LNCAP (cell line): ENCODE measurements around the gene ARSD.

Experiments
- TF ChIP-seq, protein P1 (sequence below): fragments of 450-650 bp; IDR thresholded peaks from 2 replicates; pipeline ENCODE4 v1.5.1; 2017; ENCODE audit warnings: mild to moderate bottlenecking

ARSD gene

DNA sequence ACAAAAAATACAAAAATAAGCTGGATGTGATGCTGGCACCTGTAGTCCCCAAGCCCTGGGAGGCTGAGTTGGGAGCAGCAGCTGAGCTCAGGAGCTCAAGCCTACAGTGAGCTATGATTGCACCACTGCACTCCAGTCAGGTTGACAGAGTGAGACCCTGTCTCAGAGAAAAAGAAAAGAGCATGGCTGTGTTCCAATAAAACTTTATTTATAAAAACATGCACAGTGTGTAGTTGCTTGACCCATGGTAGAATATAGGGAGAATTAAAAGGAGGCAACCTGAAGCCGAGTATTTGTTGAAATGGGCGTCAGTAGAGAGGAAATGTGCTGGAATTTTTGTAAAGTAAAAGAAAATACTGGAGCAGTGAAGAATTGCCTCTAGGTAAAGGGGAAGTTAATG lies 73.4 kb downstream of the ARSD start:
- TF ChIP-seq, protein P1, sequence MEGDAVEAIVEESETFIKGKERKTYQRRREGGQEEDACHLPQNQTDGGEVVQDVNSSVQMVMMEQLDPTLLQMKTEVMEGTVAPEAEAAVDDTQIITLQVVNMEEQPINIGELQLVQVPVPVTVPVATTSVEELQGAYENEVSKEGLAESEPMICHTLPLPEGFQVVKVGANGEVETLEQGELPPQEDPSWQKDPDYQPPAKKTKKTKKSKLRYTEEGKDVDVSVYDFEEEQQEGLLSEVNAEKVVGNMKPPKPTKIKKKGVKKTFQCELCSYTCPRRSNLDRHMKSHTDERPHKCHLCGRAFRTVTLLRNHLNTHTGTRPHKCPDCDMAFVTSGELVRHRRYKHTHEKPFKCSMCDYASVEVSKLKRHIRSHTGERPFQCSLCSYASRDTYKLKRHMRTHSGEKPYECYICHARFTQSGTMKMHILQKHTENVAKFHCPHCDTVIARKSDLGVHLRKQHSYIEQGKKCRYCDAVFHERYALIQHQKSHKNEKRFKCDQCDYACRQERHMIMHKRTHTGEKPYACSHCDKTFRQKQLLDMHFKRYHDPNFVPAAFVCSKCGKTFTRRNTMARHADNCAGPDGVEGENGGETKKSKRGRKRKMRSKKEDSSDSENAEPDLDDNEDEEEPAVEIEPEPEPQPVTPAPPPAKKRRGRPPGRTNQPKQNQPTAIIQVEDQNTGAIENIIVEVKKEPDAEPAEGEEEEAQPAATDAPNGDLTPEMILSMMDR = no peak

DNA sequence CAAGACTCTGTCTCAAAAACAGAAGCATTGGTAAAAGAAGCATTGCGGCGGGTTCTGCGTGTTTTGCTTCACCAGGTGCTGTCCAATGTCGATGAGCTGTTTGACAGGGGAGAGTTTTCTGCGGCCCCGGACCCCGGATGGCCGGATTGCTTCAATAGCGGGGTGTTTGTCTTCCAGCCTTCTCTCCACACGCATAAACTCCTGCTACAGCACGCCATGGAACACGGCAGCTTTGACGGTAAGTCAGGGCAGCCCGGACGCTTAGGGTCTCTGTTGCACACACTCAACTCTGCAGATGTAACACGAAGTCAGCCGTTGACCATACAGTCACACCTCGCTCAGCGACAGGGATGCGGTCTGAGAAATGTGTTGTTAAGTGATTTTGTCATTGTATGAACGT lies 74.2 kb downstream of the ARSD start:
- TF ChIP-seq, protein P1 = no peak
